K562 (cell line): ENCODE results near the gene NECAP2.

ENCODE experiments used
- ETS1 ChIP-seq: conservative IDR thresholded peaks from 2 replicates; pipeline ENCODE4 v1.6.1; 2011; ENCODE audit warnings: low read depth, mild to moderate bottlenecking, low read length; ENCODE audit not compliant: control insufficient read depth
- MAFG ChIP-seq: fragments of 450-650 bp; conservative IDR thresholded peaks from 2 replicates; pipeline ENCODE4 v1.6.1; 2016; ENCODE audit warnings: missing genetic modification characterization, missing compliant biosample characterization
- MBD1 ChIP-seq: fragments of 250-450 bp; sonication (Bioruptor Pico); IDR thresholded peaks from 2 replicates; pipeline ENCODE4 v1.8.0; 2022; ENCODE audit warnings: inconsistent platforms
- MTF1 ChIP-seq: fragments of 250-450 bp; sonication (Bioruptor Pico); IDR thresholded peaks from 2 replicates; pipeline ENCODE4 v1.9.0; 2021; ENCODE audit warnings: moderate library complexity, mild to moderate bottlenecking, inconsistent platforms, borderline replicate concordance
- MYNN ChIP-seq, 2 experiments: sonication (generic); formaldehyde crosslinking in 1 of 2; IDR thresholded peaks; 2 replicates each; pipeline versions ENCODE4 v1.5.0 to v1.6.1; 2016 to 2020; ENCODE audit warnings: antibody characterized with exemption in 1 of 2, missing genetic modification reagents in 1 of 2
- POLR2A ChIP-seq: fragments of 450-650 bp; conservative IDR thresholded peaks from 2 replicates; pipeline ENCODE4 v1.6.1; 2016
- POLR2G ChIP-seq: fragments of 200-400 bp; formaldehyde crosslinking; IDR thresholded peaks from 2 replicates; pipeline ENCODE4 v1.6.1; 2017; ENCODE audit warnings: low read depth, mild to moderate bottlenecking, antibody characterized with exemption, low read length, moderate library complexity
- PYGO2 ChIP-seq: fragments of 450-650 bp; IDR thresholded peaks from 2 replicates; pipeline ENCODE4 v1.6.1; 2016; ENCODE audit warnings: mild to moderate bottlenecking, missing genetic modification characterization, moderate library complexity, missing compliant biosample characterization
- RBM22 ChIP-seq: fragments of 200-400 bp; formaldehyde crosslinking; IDR thresholded peaks from 2 replicates; pipeline ENCODE4 v1.6.1; 2018; ENCODE audit warnings: low read length, low read depth; ENCODE audit not compliant: poor library complexity, severe bottlenecking
- SAP30 ChIP-seq: fragments of 200-600 bp; sonication (generic); IDR thresholded peaks from 2 replicates; pipeline ENCODE4 v1.6.1; 2012; ENCODE audit warnings: borderline replicate concordance, low read depth, mild to moderate bottlenecking, moderate library complexity, low read length, control low read depth, inconsistent platforms; ENCODE audit not compliant: insufficient read depth, poor library complexity, severe bottlenecking
- TAF1 ChIP-seq: IDR thresholded peaks from 2 replicates; pipeline ENCODE4 v1.6.1; 2011; ENCODE audit warnings: mild to moderate bottlenecking, low read length, moderate library complexity; ENCODE audit not compliant: insufficient read depth, control insufficient read depth, severe bottlenecking; ENCODE audit errors: extremely low read depth
- ZBTB40 ChIP-seq, 2 experiments: fragments of 450-650 bp in 1 of 2; sonication (generic) in 1 of 2; formaldehyde crosslinking in 1 of 2; IDR thresholded peaks; 2 replicates each; pipeline versions ENCODE4 v1.7.1 to v1.9.0; 2016 to 2022; ENCODE audit warnings: inconsistent platforms in 1 of 2, mild to moderate bottlenecking in 1 of 2, missing genetic modification reagents in 1 of 2
- ZNF384 ChIP-seq: IDR thresholded peaks from 2 replicates; pipeline ENCODE4 v1.6.1; 2012; ENCODE audit warnings: low read depth, low read length, improper control_type of control experiment
- TF ChIP-seq, protein P1 (sequence below), 3 experiments: fragments of 200-800 bp in 1 of 3; sonication (Bioruptor generic) in 1 of 3; sonication (generic) in 1 of 3; formaldehyde crosslinking in 1 of 3; IDR thresholded peaks; 2 replicates each; pipeline versions ENCODE4 v1.6.1 to v1.8.0; 2016 to 2022; ENCODE audit warnings: mild to moderate bottlenecking in 2 of 3, missing compliant biosample characterization in 2 of 3, missing genetic modification characterization in 2 of 3, missing genetic modification reagents in 1 of 3

GRCh38 chr1:16445052-16445451 is 4.5 kb downstream of the NECAP2 start:
- TF ChIP-seq MTF1 (no peak), TAF1 (no peak), MAFG (tag) (no peak), MBD1 (CRISPR knock-in tag) (no peak), PYGO2 (no peak), MYNN (IDR thresholded peaks at IDR 0.05) (no peak), MYNN (CRISPR knock-in tag; IDR thresholded peaks at IDR 0.05) (no peak), POLR2A (no peak), SAP30 (no peak), POLR2G (no peak), RBM22 (no peak), ZBTB40 (IDR thresholded peaks at IDR 0.05) (no peak), ZBTB40 (CRISPR knock-in tag; IDR thresholded peaks at IDR 0.05) (no peak), ETS1 (no peak), ZNF384 (no peak)
- TF ChIP-seq, protein P1, sequence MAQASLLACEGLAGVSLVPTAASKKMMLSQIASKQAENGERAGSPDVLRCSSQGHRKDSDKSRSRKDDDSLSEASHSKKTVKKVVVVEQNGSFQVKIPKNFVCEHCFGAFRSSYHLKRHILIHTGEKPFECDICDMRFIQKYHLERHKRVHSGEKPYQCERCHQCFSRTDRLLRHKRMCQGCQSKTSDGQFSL (CRISPR knock-in tag; IDR thresholded peaks at IDR 0.05), result no peak
- TF ChIP-seq, protein P1 (tag; IDR thresholded peaks at IDR 0.05), result no peak
